ENCODE measurements around the gene DNAI4.

DNA sequence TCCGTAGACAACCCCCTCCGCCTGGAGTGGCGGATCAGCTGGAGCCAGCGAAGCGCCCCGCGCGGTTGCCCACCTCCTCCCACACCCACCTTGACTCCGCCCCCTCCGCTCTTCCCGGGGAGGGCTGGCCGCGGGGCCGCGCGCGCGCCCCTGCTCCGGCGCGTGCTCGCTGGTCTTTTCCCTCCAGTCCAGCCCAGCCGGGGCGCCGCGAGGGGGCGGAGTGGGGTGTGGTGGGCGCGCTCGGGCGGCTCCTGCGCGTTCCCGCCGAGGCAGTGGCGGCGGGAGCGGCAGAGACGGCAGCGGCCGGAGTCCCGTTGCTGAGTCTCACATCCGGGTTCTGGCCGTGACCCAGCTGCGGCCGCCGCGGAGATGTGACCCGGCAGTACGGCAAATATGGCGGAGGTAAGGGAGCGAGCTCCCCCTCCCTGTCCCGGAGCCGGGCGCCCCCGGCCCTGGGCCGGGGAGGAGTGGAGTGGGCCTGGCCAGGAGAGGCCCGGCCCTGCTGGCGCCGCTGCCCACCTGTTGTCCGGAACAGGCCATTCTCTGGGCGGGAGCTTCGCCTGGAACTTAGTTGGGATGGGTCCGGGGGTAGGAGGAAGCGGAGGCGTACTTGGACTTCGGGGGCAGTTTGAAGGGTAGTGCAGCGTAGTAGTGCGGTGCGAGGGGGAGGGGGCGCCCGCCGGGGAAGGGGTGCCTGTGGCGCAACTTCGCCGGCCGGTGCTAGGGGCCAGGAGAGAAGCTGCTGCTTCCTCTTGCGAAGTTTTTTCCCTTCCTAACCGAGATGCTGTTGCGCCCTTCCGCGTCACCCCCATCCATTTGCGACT is 5.6 kb upstream of the DNAI4 start:
- peak; percentile 40 for TF ChIP-seq CTCF (IDR thresholded peaks at IDR 0.05; ENCODE audit: poor library complexity)
- no peak for TF ChIP-seq EZH2phosphoT487 (IDR thresholded peaks at IDR 0.05; ENCODE audit: low read depth, severe bottlenecking, unreplicated experiment)
